H1 (cell line): ENCODE data around the gene CYP2W1. TPM values are rescaled to one million over a fixed set of nuclear protein-coding genes. Genes with fewer than 3 reads are reported as not detected.

Experiments
- CTCF ChIA-PET: fragments of 300-600 bp; sonication (Branson Sonifier 250); formaldehyde crosslinking; loops from one replicate; lab custom pipeline; 2021; ENCODE audit not compliant: partially characterized antibody; lab: Charles Lee
- POLR2A ChIA-PET: fragments of 300-600 bp; sonication (Branson Sonifier 250); formaldehyde crosslinking; loops from one replicate; lab custom pipeline; 2021; ENCODE audit warnings: inconsistent platforms; ENCODE audit not compliant: partially characterized antibody; lab: Charles Lee
- DNase-seq, 2 experiments: peaks; one replicate each; pipeline versions ENCODE4 v3.0.0 to v3.0.0-alpha.2; 2010 to 2022; ENCODE audit warnings: low spot score in 2 of 2, low read depth in 1 of 2, mixed read lengths in 1 of 2
- FAIRE-seq: peaks from 2 replicates; lab custom pipeline; 2011; peaks lifted over from hg19 to GRCh38; lab: Jason Lieb, UNC
- H2AFZ ChIP-seq: 2 replicates; pipeline ENCODE4 v1.8.1; 2012; ENCODE audit warnings: low read length, inconsistent platforms
- H2AK5ac ChIP-seq: 2 replicates; pipeline ENCODE4 v1.6.1; 2013; ENCODE audit warnings: low read depth, low read length
- H2BK120ac ChIP-seq: replicated peaks from 2 replicates; pipeline ENCODE3; 2013; ENCODE audit warnings: low read depth, low read length, inconsistent platforms
- H2BK12ac ChIP-seq: 2 replicates; pipeline ENCODE4 v1.6.1; 2013; ENCODE audit warnings: low read depth, low read length
- H2BK15ac ChIP-seq: 2 replicates; pipeline ENCODE4 v1.6.1; 2013; ENCODE audit warnings: low read length
- H2BK20ac ChIP-seq: 2 replicates; pipeline ENCODE4 v1.6.1; 2013; ENCODE audit warnings: low read length
- H2BK5ac ChIP-seq: 2 replicates; pipeline ENCODE4 v1.6.1; 2013; ENCODE audit warnings: low read depth, low read length
- H3K14ac ChIP-seq: 2 replicates; pipeline ENCODE4 v1.6.1; 2013; ENCODE audit warnings: inconsistent platforms; ENCODE audit not compliant: insufficient read length
- H3K18ac ChIP-seq: 2 replicates; pipeline ENCODE4 v1.6.1; 2013; ENCODE audit warnings: low read length; ENCODE audit errors: extremely low read depth
- H3K23ac ChIP-seq: 2 replicates; pipeline ENCODE4 v1.6.1; 2013; ENCODE audit warnings: inconsistent platforms; ENCODE audit not compliant: insufficient read length
- H3K23me2 ChIP-seq: 2 replicates; pipeline ENCODE4 v1.6.1; 2013; ENCODE audit warnings: low read depth, low read length
- H3K27ac ChIP-seq: 2 replicates; pipeline ENCODE4 v1.6.1; 2011; ENCODE audit warnings: low read depth, low read length, inconsistent platforms
- H3K27me3 ChIP-seq, 4 experiments: replicated peaks in 1 of 4; 1 replicate in 1 of 4; 2 replicates in 3 of 4; pipeline versions ENCODE4 v1.6.1 to v1.8.1; 2011 to 2013; ENCODE audit warnings: low read length in 3 of 4, mild to moderate bottlenecking in 3 of 4, inconsistent platforms in 2 of 4, mixed read lengths in 2 of 4, moderate library complexity in 1 of 4; ENCODE audit not compliant: control insufficient read depth in 3 of 4, insufficient read depth in 3 of 4; ENCODE audit errors: extremely low read depth in 1 of 4
- H3K36me3 ChIP-seq, 4 experiments: 2 replicates each; pipeline versions ENCODE4 v1.6.1 to v1.8.1; 2011 to 2013; ENCODE audit warnings: mild to moderate bottlenecking in 4 of 4, low read length in 3 of 4, moderate library complexity in 2 of 4, control low read depth in 1 of 4, inconsistent platforms in 1 of 4; ENCODE audit not compliant: insufficient read depth in 4 of 4, control insufficient read depth in 2 of 4
- H3K4ac ChIP-seq: replicated peaks from 2 replicates; pipeline ENCODE3; 2013; ENCODE audit warnings: low read length, low read depth, mixed read lengths, inconsistent platforms; ENCODE audit not compliant: insufficient read length
- H3K4me1 ChIP-seq, 4 experiments: replicated peaks in 1 of 4; 1 replicate in 1 of 4; 2 replicates in 3 of 4; pipeline versions ENCODE4 v1.6.1 to v1.8.1; 2011 to 2013; ENCODE audit warnings: low read length in 3 of 4, inconsistent platforms in 2 of 4, mixed read lengths in 1 of 4; ENCODE audit not compliant: insufficient read depth in 4 of 4, control insufficient read depth in 3 of 4
- H3K4me2 ChIP-seq, 2 experiments: 2 replicates each; pipeline versions ENCODE4 v1.6.1 to v1.8.1; 2011 to 2013; ENCODE audit warnings: low read depth in 2 of 2, low read length in 2 of 2, control low read depth in 1 of 2, inconsistent platforms in 1 of 2, mild to moderate bottlenecking in 1 of 2; ENCODE audit not compliant: insufficient read depth in 1 of 2
- H3K4me3 ChIP-seq, 4 experiments: fragments of 200-600, 300-600 bp in 1 of 4; sonication (generic), shearing (Covaris generic), sonication (Bioruptor Twin) in 1 of 4; 2 replicates each; pipeline versions ENCODE4 v1.5.1 to v1.8.1; 2011 to 2016; ENCODE audit warnings: low read length in 4 of 4, low read depth in 3 of 4, control low read depth in 2 of 4, inconsistent platforms in 2 of 4, mild to moderate bottlenecking in 2 of 4, mixed read lengths in 1 of 4, moderate library complexity in 1 of 4; ENCODE audit not compliant: insufficient read depth in 2 of 4; ENCODE audit errors: extremely low read depth in 1 of 4
- H3K56ac ChIP-seq: replicated peaks from 2 replicates; pipeline ENCODE3; 2013; ENCODE audit warnings: low read depth, mild to moderate bottlenecking, mixed read lengths, low read length, inconsistent platforms; ENCODE audit not compliant: insufficient read length
- H3K79me1 ChIP-seq: 2 replicates; pipeline ENCODE4 v1.6.1; 2013; ENCODE audit warnings: low read depth, low read length, control low read depth
- H3K79me2 ChIP-seq, 2 experiments: 2 replicates each; pipeline versions ENCODE4 v1.6.1 to v1.8.1; 2012 to 2013; ENCODE audit warnings: low read length in 2 of 2, mild to moderate bottlenecking in 2 of 2, inconsistent platforms in 1 of 2; ENCODE audit not compliant: insufficient read depth in 2 of 2, control insufficient read depth in 1 of 2
- H3K9ac ChIP-seq, 4 experiments: replicated peaks in 1 of 4; 1 replicate in 1 of 4; 2 replicates in 3 of 4; pipeline versions ENCODE4 v1.6.1 to v1.8.1; 2011 to 2013; ENCODE audit warnings: low read depth in 3 of 4, low read length in 3 of 4, control low read depth in 2 of 4, mild to moderate bottlenecking in 2 of 4, moderate library complexity in 2 of 4, inconsistent platforms in 1 of 4; ENCODE audit errors: extremely low read depth in 1 of 4
- H3K9me3 ChIP-seq, 2 experiments: 2 replicates each; pipeline versions ENCODE4 v1.6.1 to v1.8.1; 2012 to 2013; ENCODE audit warnings: mild to moderate bottlenecking in 2 of 2, moderate library complexity in 2 of 2, control low read depth in 1 of 2, inconsistent platforms in 1 of 2, low read depth in 1 of 2, low read length in 1 of 2, mixed read lengths in 1 of 2; ENCODE audit not compliant: insufficient read depth in 2 of 2
- H4K20me1 ChIP-seq, 2 experiments: replicated peaks in 1 of 2; 2 replicates each; pipeline versions ENCODE3 to v1.8.1; 2011 to 2013; ENCODE audit warnings: inconsistent platforms in 2 of 2, low read length in 2 of 2, mild to moderate bottlenecking in 1 of 2; ENCODE audit not compliant: insufficient read depth in 2 of 2, control insufficient read depth in 1 of 2
- H4K5ac ChIP-seq: 2 replicates; pipeline ENCODE4 v1.6.1; 2013; ENCODE audit warnings: low read length, low read depth, mixed read lengths, inconsistent platforms; ENCODE audit not compliant: insufficient read length
- H4K8ac ChIP-seq: 2 replicates; pipeline ENCODE4 v1.8.0; 2013; ENCODE audit warnings: mild to moderate bottlenecking, moderate library complexity, low read length, inconsistent platforms; ENCODE audit not compliant: insufficient read depth; ENCODE audit errors: extremely low read depth
- H4K91ac ChIP-seq: replicated peaks from 2 replicates; pipeline ENCODE3; 2013; ENCODE audit warnings: low read length, mixed read lengths, inconsistent platforms; ENCODE audit not compliant: insufficient read length
- KDM4A ChIP-seq: IDR thresholded peaks from one replicate; pipeline ENCODE4 v1.7.1; 2012; ENCODE audit warnings: low read depth, mild to moderate bottlenecking, moderate library complexity, low read length, inconsistent platforms; ENCODE audit not compliant: severe bottlenecking
- PHF8 ChIP-seq: fragments of 200-600 bp; sonication (generic); conservative IDR thresholded peaks from 2 replicates; pipeline ENCODE4 v1.7.1; 2012; ENCODE audit warnings: low read depth, mild to moderate bottlenecking, inconsistent platforms, low read length, moderate library complexity
- RNF2 ChIP-seq: fragments of 200-900, 300-1000 bp; sonication (generic); IDR thresholded peaks from 2 replicates; pipeline ENCODE4 v1.7.1; 2016; ENCODE audit warnings: borderline replicate concordance, low read depth, mild to moderate bottlenecking, antibody characterized with exemption, low read length; ENCODE audit not compliant: poor library complexity, severe bottlenecking; ENCODE audit errors: missing control alignments
- WGBS, 2 experiments: shearing (Covaris generic) in 1 of 2; methylation state at CpG; one replicate each; pipeline versions ENCODE4 v1.1.6 to v1.1.7; 2013 to 2015; ENCODE audit warnings: low lambda C conversion rate in 2 of 2, mixed read lengths in 2 of 2, inconsistent platforms in 1 of 2, low coverage in 1 of 2, missing lambda C conversion rate in 1 of 2; ENCODE audit not compliant: insufficient replicate concordance in 2 of 2, insufficient coverage in 1 of 2, insufficient read length in 1 of 2; ENCODE audit errors: extremely low coverage in 1 of 2, missing lambda C conversion rate in 1 of 2; 5-methylcytosine and 5-hydroxymethylcytosine counted together
- polyA plus RNA-seq, 7 experiments: library from polyadenylated mRNA; depleted of rRNA in 3 of 7; stranded (reverse) in 5 of 7; unstranded in 2 of 7; fragments of >200 nt in 5 of 7; fragments of 200-250 nt in 2 of 7; gene quantifications; 1 replicate in 5 of 7; 2 replicates in 1 of 7; 4 replicates in 1 of 7; pipeline versions ENCODE4 v1.2.1 to v1.2.3, GENCODE V29; 2011 to 2013; ENCODE audit warnings: missing spikeins in 2 of 7, mixed read lengths in 2 of 7
- total RNA-seq: library from RNA; stranded (reverse); fragmentation: NEBNext Ultra II Directional; extraction: Animal tissue kit (Norgen Biotek cat#: 25700); gene quantifications from 2 replicates; pipeline ENCODE4 v1.2.1, GENCODE V29; 2021
- TF ChIP-seq, protein P1 (sequence below): IDR thresholded peaks from 2 replicates; pipeline ENCODE4 v1.6.1; 2012; ENCODE audit warnings: inconsistent platforms

Gene CYP2W1
- total and polyA plus RNA-seq, 2 of the 8 experiments (the other 6 are each of a cell fraction or from before 2014, with no cell fraction given), result not detected

GRCh38 chr7:1024331-1024841 is 41.4 kb downstream of the CYP2W1 start:
- peaks cover 0 to 9% (median 3%) of the 10 kb centered on the region in 4 experiments; a peak in 5 of 7 replicates for H3K4me1 ChIP-seq
- H3K27me3 ChIP-seq, result no peaks in the 10 kb centered on the region; a peak in 1 of 7 replicates
- CTCF ChIA-PET, result interaction anchor here (0.8 to 10.9 kb wide), 6 partner anchors 11 to 41 kb away, joined by 3 to 117 read pairs (median 4); partner anchors contain the start of gene GPR146
- no peaks in the 10 kb centered on the region; a peak in 1 of 8 replicates for H3K36me3 ChIP-seq
- H2BK5ac ChIP-seq, result no peak overlapping the region
- H3K56ac ChIP-seq, result no peak overlapping the region
- H3K4ac ChIP-seq, result no peak overlapping the region
- H2AFZ ChIP-seq, result no peak overlapping the region
- peaks cover 9 to 18% of the 10 kb centered on the region in 2 experiments for H4K20me1 ChIP-seq
- WGBS, 2 experiments, result 91% methylated on average over 15 of the region's 15 CpGs; no CpG with 5 or more reads in 1 of the 2 experiments
- H2BK120ac ChIP-seq, result no peak overlapping the region
- POLR2A ChIA-PET, result interaction anchor here (0.7 kb wide), 1 partner anchor 62 kb away, joined by 3 read pairs; no protein-coding TSS in a partner anchor
- no peak overlapping the region for H3K9ac ChIP-seq
- peak overlapping the region; percentile 5; the same call in 1 of the 2 replicates for H4K8ac ChIP-seq
- H4K91ac ChIP-seq, result no peak overlapping the region
- H2BK20ac ChIP-seq, result no peak overlapping the region
- H2BK12ac ChIP-seq, result no peak overlapping the region
- H2BK15ac ChIP-seq, result no peak overlapping the region
- H3K23me2 ChIP-seq, result peaks cover 12% of the 10 kb centered on the region; the same call in 1 of the 2 replicates
- no peak overlapping the region for H3K14ac ChIP-seq
- DNase-seq (no peak), FAIRE-seq (no peak)
- H3K4me3 ChIP-seq, result no peak overlapping the region
- TF ChIP-seq KDM4A, result no peak
- TF ChIP-seq, protein P1, sequence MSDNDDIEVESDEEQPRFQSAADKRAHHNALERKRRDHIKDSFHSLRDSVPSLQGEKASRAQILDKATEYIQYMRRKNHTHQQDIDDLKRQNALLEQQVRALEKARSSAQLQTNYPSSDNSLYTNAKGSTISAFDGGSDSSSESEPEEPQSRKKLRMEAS, result no peak
- no peak for TF ChIP-seq RNF2
- TF ChIP-seq PHF8, result no peak
- H3K79me1 ChIP-seq, result peaks cover 4% of the 10 kb centered on the region
- H3K79me2 ChIP-seq, result peaks cover 0 to 6% of the 10 kb centered on the region in 2 experiments; a peak in 2 of 4 replicates
- H3K27ac ChIP-seq, result no peak overlapping the region
- no peak overlapping the region for H4K5ac ChIP-seq
- H3K23ac ChIP-seq, result no peak overlapping the region
- H3K18ac ChIP-seq, result no peak overlapping the region
- no peak overlapping the region for H3K4me2 ChIP-seq
- no peak overlapping the region for H2AK5ac ChIP-seq
- no peaks in the 10 kb centered on the region for H3K9me3 ChIP-seq
